IMR-90 (cell line): ENCODE data around the gene PDCD1. TPM values are rescaled to one million over a fixed set of nuclear protein-coding genes. Genes with fewer than 3 reads are reported as not detected.

Experiments
- ATAC-seq: fragments of 200-7000 bp; cut with Tn5 transposase; 2 replicates; pipeline ENCODE4 v1.9.1; 2020; ENCODE audit warnings: low read depth, mild to moderate bottlenecking, moderate library complexity
- BruUV-seq: library from RNA; stranded (reverse); fragments of 400-500 nt; replicated peaks from 2 replicates; lab custom pipeline; 2021; lab: Mats Ljungman, UMichigan
- CTCF ChIA-PET: fragments of 300-600 bp; formaldehyde crosslinking; extraction: SDS; loops from one replicate; lab custom pipeline; 2021; ENCODE audit warnings: antibody characterized with exemption; lab: Yijun Ruan, JAX
- POLR2A ChIA-PET: fragments of 300-600 bp; sonication (Branson Sonifier 250); formaldehyde crosslinking; loops from one replicate; lab custom pipeline; 2022; ENCODE audit warnings: antibody characterized with exemption; ENCODE audit not compliant: unreplicated experiment; lab: Charles Lee
- DNase-seq: peaks from one replicate; pipeline ENCODE4 v3.0.0; 2013
- H2AFZ ChIP-seq: replicated peaks from 2 replicates; pipeline ENCODE3; 2013; ENCODE audit warnings: low read length, mild to moderate bottlenecking; ENCODE audit not compliant: poor library complexity
- H2AK5ac ChIP-seq: 2 replicates; pipeline ENCODE4 v1.6.1; 2013; ENCODE audit warnings: low read depth, low read length, inconsistent platforms
- H2AK9ac ChIP-seq: replicated peaks from 2 replicates; pipeline ENCODE3; 2013; ENCODE audit warnings: mild to moderate bottlenecking, low read depth, low read length, moderate library complexity; ENCODE audit not compliant: poor library complexity
- H2BK120ac ChIP-seq: 2 replicates; pipeline ENCODE4 v1.6.1; 2013; ENCODE audit warnings: low read depth, low read length, inconsistent platforms
- H2BK15ac ChIP-seq: 3 replicates; pipeline ENCODE4 v1.6.1; 2013; ENCODE audit warnings: low read depth, low read length, inconsistent platforms
- H2BK20ac ChIP-seq: 2 replicates; pipeline ENCODE4 v1.6.1; 2013; ENCODE audit warnings: low read depth, mild to moderate bottlenecking, inconsistent platforms, low read length, moderate library complexity
- H2BK5ac ChIP-seq: 2 replicates; pipeline ENCODE4 v1.6.1; 2013; ENCODE audit warnings: mild to moderate bottlenecking, low read depth, low read length, inconsistent platforms; ENCODE audit not compliant: poor library complexity, severe bottlenecking
- H3K14ac ChIP-seq: replicated peaks from 2 replicates; pipeline ENCODE4 v1.6.1; 2013; ENCODE audit warnings: low read depth, low read length, inconsistent platforms
- H3K18ac ChIP-seq: 2 replicates; pipeline ENCODE4 v1.6.1; 2013; ENCODE audit warnings: low read depth, low read length, control low read depth
- H3K23ac ChIP-seq: 2 replicates; pipeline ENCODE4 v1.6.1; 2013; ENCODE audit warnings: low read depth, low read length, inconsistent platforms
- H3K27ac ChIP-seq: 2 replicates; pipeline ENCODE4 v1.5.1; 2013; ENCODE audit warnings: mild to moderate bottlenecking, control low read depth, low read length; ENCODE audit not compliant: insufficient read depth
- H3K27me3 ChIP-seq: 2 replicates; pipeline ENCODE4 v1.6.1; 2013; ENCODE audit warnings: low read length; ENCODE audit not compliant: control insufficient read depth, insufficient read depth
- H3K36me3 ChIP-seq: 2 replicates; pipeline ENCODE4 v1.6.1; 2013; ENCODE audit warnings: low read length, mixed read lengths; ENCODE audit not compliant: control insufficient read depth, insufficient read depth
- H3K4ac ChIP-seq: 2 replicates; pipeline ENCODE4 v1.6.1; 2013; ENCODE audit warnings: low read depth, low read length, inconsistent platforms
- H3K4me1 ChIP-seq: 2 replicates; pipeline ENCODE4 v1.6.1; 2013; ENCODE audit warnings: low read length, mixed read lengths; ENCODE audit not compliant: control insufficient read depth, insufficient read depth
- H3K4me2 ChIP-seq: 2 replicates; pipeline ENCODE4 v1.6.1; 2013; ENCODE audit warnings: low read depth, mild to moderate bottlenecking, control low read depth, low read length, moderate library complexity
- H3K4me3 ChIP-seq: 2 replicates; pipeline ENCODE4 v1.5.1; 2013; ENCODE audit warnings: low read depth, mild to moderate bottlenecking, control low read depth, low read length, moderate library complexity; ENCODE audit not compliant: insufficient read depth
- H3K56ac ChIP-seq: 2 replicates; pipeline ENCODE4 v1.6.1; 2013; ENCODE audit warnings: low read length, inconsistent platforms; ENCODE audit not compliant: insufficient read depth; ENCODE audit errors: extremely low read depth
- H3K79me1 ChIP-seq, 2 experiments: 2 replicates each; pipeline ENCODE4 v1.6.1; 2013; ENCODE audit warnings: low read length in 2 of 2, inconsistent platforms in 1 of 2, low read depth in 1 of 2
- H3K9ac ChIP-seq: 2 replicates; pipeline ENCODE4 v1.6.1; 2013; ENCODE audit warnings: low read depth, low read length, control low read depth
- H3K9me1 ChIP-seq: 2 replicates; pipeline ENCODE4 v1.6.1; 2013; ENCODE audit warnings: low read length, inconsistent platforms; ENCODE audit not compliant: insufficient read depth
- H3K9me3 ChIP-seq: 2 replicates; pipeline ENCODE4 v1.6.1; 2013; ENCODE audit warnings: low read length; ENCODE audit not compliant: control insufficient read depth, insufficient read depth
- H4K20me1 ChIP-seq: 2 replicates; pipeline ENCODE4 v1.6.1; 2013; ENCODE audit warnings: low read length, inconsistent platforms; ENCODE audit not compliant: insufficient read depth
- H4K5ac ChIP-seq: 2 replicates; pipeline ENCODE4 v1.6.1; 2013; ENCODE audit warnings: mild to moderate bottlenecking, low read depth, low read length, control low read depth
- H4K8ac ChIP-seq, 2 experiments: 2 replicates each; pipeline ENCODE4 v1.6.1; 2013; ENCODE audit warnings: low read depth in 2 of 2, low read length in 2 of 2, control low read depth in 1 of 2, inconsistent platforms in 1 of 2
- H4K91ac ChIP-seq: 2 replicates; pipeline ENCODE4 v1.6.1; 2013; ENCODE audit warnings: low read depth, low read length, inconsistent platforms; ENCODE audit not compliant: insufficient read depth
- BHLHE40 ChIP-seq: fragments of 150-350 bp; IDR thresholded peaks from 2 replicates; pipeline ENCODE4 v1.6.1; 2016; ENCODE audit warnings: mild to moderate bottlenecking, low read depth, low read length
- CEBPB ChIP-seq: IDR thresholded peaks from 2 replicates; pipeline ENCODE4 v1.6.1; 2012; ENCODE audit warnings: low read depth, low read length, improper control_type of control experiment
- CHD1 ChIP-seq: IDR thresholded peaks from 2 replicates; pipeline ENCODE4 v1.6.1; 2012; ENCODE audit warnings: low read depth, low read length, improper control_type of control experiment
- CTCF ChIP-seq: conservative IDR thresholded peaks from 2 replicates; pipeline ENCODE4 v1.5.1; 2012; ENCODE audit warnings: mild to moderate bottlenecking, low read depth, low read length, improper control_type of control experiment
- ELK1 ChIP-seq: fragments of 150-350 bp; IDR thresholded peaks from 2 replicates; pipeline ENCODE4 v1.6.1; 2016; ENCODE audit warnings: low read depth, mild to moderate bottlenecking, low read length, moderate library complexity, borderline replicate concordance
- FOS ChIP-seq: fragments of 150-350 bp; IDR thresholded peaks from 2 replicates; pipeline ENCODE4 v1.6.1; 2016; ENCODE audit warnings: low read depth, low read length
- MAFK ChIP-seq: IDR thresholded peaks from 2 replicates; pipeline ENCODE4 v1.6.1; 2012; ENCODE audit warnings: low read depth, low read length, improper control_type of control experiment
- MAZ ChIP-seq: IDR thresholded peaks from 2 replicates; pipeline ENCODE4 v1.6.1; 2012; ENCODE audit warnings: low read depth, mild to moderate bottlenecking, low read length, improper control_type of control experiment, moderate library complexity, borderline replicate concordance
- NFE2L2 ChIP-seq: fragments of 150-350 bp; IDR thresholded peaks from 2 replicates; pipeline ENCODE4 v1.6.1; 2016; ENCODE audit warnings: low read depth, mild to moderate bottlenecking, low read length
- POLR2A ChIP-seq: IDR thresholded peaks from 2 replicates; pipeline ENCODE4 v1.6.1; 2012; ENCODE audit warnings: mild to moderate bottlenecking, low read depth, low read length
- RAD21 ChIP-seq: IDR thresholded peaks from 2 replicates; pipeline ENCODE4 v1.6.1; 2012; ENCODE audit warnings: low read length, improper control_type of control experiment
- RCOR1 ChIP-seq: IDR thresholded peaks from 2 replicates; pipeline ENCODE4 v1.6.1; 2012; ENCODE audit warnings: mild to moderate bottlenecking, low read length, improper control_type of control experiment; ENCODE audit not compliant: insufficient replicate concordance
- RFX5 ChIP-seq: IDR thresholded peaks from 2 replicates; pipeline ENCODE4 v1.8.0; 2012; ENCODE audit warnings: low read depth, mild to moderate bottlenecking, low read length, moderate library complexity
- SMC3 ChIP-seq: fragments of 150-350 bp; IDR thresholded peaks from 2 replicates; pipeline ENCODE4 v1.6.1; 2016; ENCODE audit warnings: low read depth, mild to moderate bottlenecking, antibody characterized with exemption, low read length, moderate library complexity
- USF2 ChIP-seq: fragments of 150-350 bp; IDR thresholded peaks from 2 replicates; pipeline ENCODE4 v1.6.1; 2017; ENCODE audit warnings: mild to moderate bottlenecking, antibody characterized with exemption, low read length, low read depth
- WGBS, 2 experiments: methylation state at CpG; one replicate each; pipeline versions ENCODE4 v1.1.5 to v1.1.7; 2013; ENCODE audit warnings: missing lambda C conversion rate in 2 of 2; ENCODE audit not compliant: insufficient read length in 1 of 2; ENCODE audit errors: extremely low coverage in 2 of 2; 5-methylcytosine and 5-hydroxymethylcytosine counted together
- dilution Hi-C: fragments of 300-500 bp; cut with HindIII; formaldehyde crosslinking; loops from one replicate; pipeline ENCODE4 v1.14.3; 2018; ENCODE audit warnings: low sequenced_read_pairs; ENCODE audit not compliant: unreplicated experiment
- in situ Hi-C: fragments of 300-500 bp; cut with MboI; formaldehyde crosslinking; loops from 3 replicates; pipeline ENCODE4 v1.14.3; 2019; ENCODE audit warnings: low sequenced_read_pairs, inconsistent platforms, mixed read lengths
- intact Hi-C: fragments of 100-400 bp; cut with micrococcal nuclease; formaldehyde crosslinking; loops from 2 replicates; pipeline ENCODE4 v1.10.0; 2022
- polyA plus RNA-seq, 3 experiments: library from polyadenylated mRNA; depleted of rRNA; stranded (reverse); fragments of >200 nt; gene quantifications; 2 replicates each; pipeline ENCODE4 v1.2.3, GENCODE V29; 2012; ENCODE audit warnings: low replicate concordance in 1 of 3
- total RNA-seq: library from RNA; depleted of rRNA; stranded (reverse); fragments of >200 nt; gene quantifications from 2 replicates; pipeline ENCODE4 v1.2.3, GENCODE V29; 2012

Gene PDCD1
- total and polyA plus RNA-seq, 2 of the 4 experiments (the other 2 are of a cell fraction), result not detected

- dilution Hi-C loops, result no loop called here
- Histone ChIP-seq H2AK5ac (no peak overlapping the region), H3K4me2 (no peak overlapping the region), H2BK5ac (no peak overlapping the region), H4K91ac (no peak overlapping the region), H3K9me1 (no peaks in the 10 kb centered on the region), H3K79me1 (no peaks in the 10 kb centered on the region), H3K9me3 (no peaks in the 10 kb centered on the region), H2BK20ac (no peak overlapping the region), H3K18ac (no peak overlapping the region), H3K23ac (no peak overlapping the region), H4K5ac (no peak overlapping the region), H3K27me3 (peaks cover 6% of the 10 kb centered on the region; the same call in 1 of the 2 replicates), H3K9ac (no peak overlapping the region), H3K36me3 (no peaks in the 10 kb centered on the region), H2BK120ac (no peak overlapping the region), H3K56ac (no peak overlapping the region), H2BK15ac (no peak overlapping the region), H2AK9ac (no peak overlapping the region), H3K4me3 (no peak overlapping the region), H3K27ac (no peak overlapping the region), H4K20me1 (no peaks in the 10 kb centered on the region), H4K8ac (no peak overlapping the region), H3K14ac (no peak overlapping the region), H3K4ac (no peak overlapping the region), H2AFZ (no peak overlapping the region), H3K4me1 (no peaks in the 10 kb centered on the region; the same call in 1 of the 2 replicates)
- POLR2A ChIA-PET, result no interaction called here
- intact Hi-C loops, result no loop called here
- in situ Hi-C loops, result no loop called here
- CTCF ChIA-PET, result no interaction called here
- BruUV-seq, result no TSS peak
- DNase-seq (no peak), ATAC-seq (no peak)
- WGBS, 2 experiments, result 87% methylated on average over 8 of the region's 40 CpGs; no CpG with 5 or more reads in 1 of the 2 experiments
- TF ChIP-seq FOS, result no peak
- TF ChIP-seq CHD1, result no peak
- no peak for TF ChIP-seq CEBPB
- no peak for TF ChIP-seq RFX5
- no peak for TF ChIP-seq MAFK
- no peak for TF ChIP-seq RCOR1
- TF ChIP-seq CTCF, result no peak
- TF ChIP-seq MAZ, result no peak
- TF ChIP-seq POLR2A, result no peak
- TF ChIP-seq NFE2L2, result no peak
- TF ChIP-seq RAD21, result no peak
- TF ChIP-seq USF2, result no peak
- TF ChIP-seq ELK1, result no peak
- TF ChIP-seq SMC3, result no peak
- TF ChIP-seq BHLHE40, result no peak
Measured at GRCh38 chr2:241903121-241904010, 44.7 kb upstream of the PDCD1 start.
